ENCODE measurements around the gene TEX11.
"Not testable (repeated sequence)": the region's sequence is repeated elsewhere in the genome, so short reads cannot be mapped to it uniquely, and the experiment has no call there.

Gene TEX11

DNA sequence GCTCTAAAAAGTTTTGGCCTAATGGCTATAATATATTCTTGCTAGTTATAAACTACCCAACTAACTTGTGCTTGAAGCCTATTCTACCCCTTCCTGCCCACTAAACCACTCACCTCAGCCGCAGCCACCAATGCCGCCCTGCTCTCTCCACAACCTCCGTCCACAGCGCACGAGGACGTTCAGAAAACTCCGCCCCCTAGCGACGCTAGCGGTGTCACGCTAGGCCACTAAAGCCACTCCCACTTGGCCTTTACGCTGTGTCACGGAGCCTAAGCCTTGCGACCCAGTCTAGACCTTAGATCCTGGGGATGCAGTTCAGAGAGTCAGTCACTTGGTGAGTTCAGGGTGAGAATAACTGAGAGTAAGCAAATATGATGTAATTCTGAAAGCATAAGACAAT is at the start of gene TEX11:
TSS of gene TEX11 (minus strand) at position 171 of the 400 bp plus-strand sequence. CDS start 922 bp downstream, outside the sequence.
- no peak for DNase-seq (ENCODE audit: low spot score)

DNA sequence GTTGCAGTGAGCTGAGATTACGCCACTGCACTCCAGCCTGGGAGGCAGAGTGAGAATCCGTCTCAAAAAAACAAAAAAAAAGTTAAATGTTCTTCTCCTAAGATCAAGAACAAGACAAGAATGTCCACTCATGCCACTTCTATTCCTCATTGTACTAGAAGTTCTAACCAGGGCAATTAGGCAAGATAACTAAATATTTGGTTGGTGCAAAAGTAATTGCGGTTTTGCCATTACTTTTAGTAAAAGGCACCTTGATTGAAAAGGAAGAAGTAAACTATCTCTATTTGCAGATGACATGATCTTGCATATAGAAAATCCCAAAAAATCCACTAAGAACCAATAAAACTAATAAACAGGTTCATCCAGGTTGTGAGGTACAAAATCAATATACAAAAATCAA is 46.4 kb upstream of the TEX11 start:
- no peak for DNase-seq (ENCODE audit: low spot score)

DNA sequence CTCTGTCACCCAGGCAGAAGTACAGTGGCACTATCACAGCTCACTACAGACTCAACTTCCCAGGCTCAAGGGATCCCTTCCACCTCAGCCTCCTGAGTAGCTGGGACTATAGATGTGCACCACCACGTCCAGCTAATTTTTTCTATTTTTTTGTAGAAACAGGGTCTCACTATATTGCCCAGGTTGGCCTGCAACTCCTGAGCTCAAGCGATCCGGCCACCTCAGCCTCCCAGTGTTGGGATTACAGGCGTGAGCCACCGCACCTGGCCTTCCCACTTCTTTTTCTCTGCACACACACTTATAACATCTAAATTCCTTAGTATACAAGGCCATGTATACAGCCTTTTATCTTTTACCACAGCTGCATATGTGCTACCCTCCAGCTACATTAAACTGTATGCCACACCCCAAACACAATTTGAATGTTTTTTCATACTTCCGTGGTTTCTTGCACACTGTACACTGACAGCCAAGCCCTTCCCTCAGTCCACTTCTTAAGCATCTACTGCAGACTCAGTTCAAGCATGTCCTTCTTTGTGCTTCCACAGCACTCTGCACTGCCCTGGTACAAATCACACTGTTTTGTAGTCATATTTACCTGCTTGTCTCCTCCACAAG is 15.9 kb upstream of the TEX11 start:
- no peak for DNase-seq (ENCODE audit: low spot score)

DNA sequence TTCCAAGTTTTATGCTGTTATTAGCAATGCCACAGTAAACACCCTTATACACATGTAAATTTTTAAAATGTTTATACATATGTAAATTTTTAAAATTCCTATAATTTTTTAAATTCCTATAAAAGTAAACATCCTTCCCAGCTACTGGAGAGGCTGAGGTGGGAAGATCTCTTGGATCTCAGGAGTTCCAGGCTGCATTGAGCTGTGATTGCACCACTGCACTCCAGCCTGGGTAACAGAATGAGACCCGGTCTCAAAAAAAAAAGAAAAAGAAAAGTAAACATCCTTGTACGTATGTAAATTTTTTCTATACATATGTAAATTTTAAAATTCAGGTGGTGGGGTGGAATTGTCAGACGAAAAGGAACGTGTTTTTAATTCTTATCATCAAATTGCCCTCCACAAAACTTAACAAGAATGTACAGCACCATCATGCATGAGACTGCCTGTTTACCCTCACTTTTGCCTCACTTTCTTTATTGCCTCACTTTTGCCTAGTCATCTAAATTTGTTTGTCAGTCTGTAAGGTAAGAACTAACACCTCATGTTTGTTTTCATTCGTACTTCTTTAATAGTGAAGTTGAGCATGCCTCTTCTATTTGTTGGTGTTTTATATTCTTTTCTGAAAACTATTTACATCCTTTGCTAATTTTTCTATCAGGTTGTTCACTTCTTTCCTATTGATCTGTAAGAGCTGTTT is 14.4 kb upstream of the TEX11 start:
- no peak for DNase-seq (ENCODE audit: low spot score)

DNA sequence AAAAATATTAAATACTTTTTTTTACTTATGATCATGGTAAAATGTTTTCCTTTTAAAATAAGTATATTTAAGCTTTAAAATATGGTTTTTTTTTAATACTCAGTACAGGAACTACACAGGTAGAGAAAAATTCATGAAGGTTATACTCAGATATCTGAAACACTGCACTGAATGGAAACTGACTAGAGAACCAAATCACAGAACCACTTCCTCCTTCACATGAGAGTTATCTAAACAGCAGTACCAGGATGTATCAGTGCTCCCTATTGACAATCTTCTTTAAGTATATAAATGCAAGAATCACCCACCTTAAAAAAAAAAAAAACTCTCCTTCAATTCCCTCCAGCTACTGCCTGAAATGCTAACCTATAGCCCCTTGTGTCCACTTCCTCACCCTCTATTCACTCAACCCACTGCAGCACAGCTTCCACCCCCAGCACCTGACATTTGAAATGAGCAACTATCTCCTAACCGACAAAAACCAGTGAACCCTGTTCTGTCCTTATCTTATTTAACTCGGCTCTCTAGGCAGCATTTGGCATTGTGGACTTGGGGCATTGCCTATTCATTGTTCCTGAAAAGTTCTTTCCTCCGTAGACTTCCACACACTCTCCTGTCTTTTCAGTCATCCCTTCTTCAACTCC is 13.3 kb upstream of the TEX11 start:
- DNase-seq (ENCODE audit: low spot score) = no peak

DNA sequence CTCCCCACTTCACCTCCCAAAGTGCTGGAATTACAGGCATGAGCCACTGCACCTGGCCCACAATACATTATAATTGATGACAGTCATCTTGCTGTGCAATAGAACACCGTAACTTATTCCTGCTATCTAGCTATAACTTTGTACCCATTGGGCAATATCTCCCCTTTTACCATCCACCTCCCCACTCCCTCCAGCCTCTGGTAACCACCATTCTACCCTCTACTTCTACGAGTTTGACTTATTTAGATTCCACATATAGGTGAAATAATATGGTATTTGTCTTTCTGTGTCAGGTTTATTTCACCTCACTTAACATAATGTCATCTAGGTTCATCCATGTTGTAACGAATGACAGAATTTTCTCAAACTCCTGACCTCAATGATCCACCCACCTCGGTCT is 8.2 kb upstream of the TEX11 start:
- no peak for DNase-seq (ENCODE audit: low spot score)

DNA sequence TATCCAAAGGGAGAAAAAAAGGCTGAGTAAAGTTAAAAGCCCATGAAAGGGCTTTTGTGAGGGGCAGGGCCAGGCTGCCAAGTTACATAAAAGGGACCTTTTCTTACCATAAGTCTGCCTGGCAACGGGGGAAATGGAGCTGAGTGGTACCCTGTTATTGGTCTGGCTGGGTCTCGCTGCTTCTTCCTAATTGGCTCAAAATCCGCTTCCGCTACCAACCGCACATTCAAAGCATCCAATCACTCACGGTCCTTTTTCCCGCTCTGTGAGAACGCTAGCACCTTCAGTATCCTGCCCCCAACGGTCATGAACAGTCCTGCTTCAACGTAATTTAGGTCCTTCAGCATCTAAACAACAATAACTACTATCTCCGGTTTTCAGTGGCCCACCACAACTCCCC is 611 bp downstream of the TEX11 start:
- no peak for DNase-seq (ENCODE audit: low spot score)

DNA sequence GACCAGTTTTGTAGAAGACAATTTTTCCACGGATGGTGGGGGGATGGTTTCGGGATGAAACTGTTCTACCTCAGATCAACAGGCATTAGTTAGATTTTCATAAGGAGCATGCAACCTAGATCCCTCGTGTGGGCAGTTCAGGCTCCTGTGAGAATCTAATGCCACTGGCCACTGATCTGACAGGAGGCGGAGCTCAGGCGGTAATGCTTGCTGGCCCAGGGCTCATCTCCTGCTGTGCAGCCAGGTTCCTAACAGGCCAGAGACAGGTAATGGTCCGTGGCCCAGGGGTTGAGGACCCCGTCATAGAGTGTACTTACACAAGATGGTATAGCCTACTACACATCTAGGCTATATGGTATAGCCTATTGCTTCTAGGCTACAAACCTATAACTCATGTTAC is 7.0 kb downstream of the TEX11 start:
- no peak for DNase-seq (ENCODE audit: low spot score)

DNA sequence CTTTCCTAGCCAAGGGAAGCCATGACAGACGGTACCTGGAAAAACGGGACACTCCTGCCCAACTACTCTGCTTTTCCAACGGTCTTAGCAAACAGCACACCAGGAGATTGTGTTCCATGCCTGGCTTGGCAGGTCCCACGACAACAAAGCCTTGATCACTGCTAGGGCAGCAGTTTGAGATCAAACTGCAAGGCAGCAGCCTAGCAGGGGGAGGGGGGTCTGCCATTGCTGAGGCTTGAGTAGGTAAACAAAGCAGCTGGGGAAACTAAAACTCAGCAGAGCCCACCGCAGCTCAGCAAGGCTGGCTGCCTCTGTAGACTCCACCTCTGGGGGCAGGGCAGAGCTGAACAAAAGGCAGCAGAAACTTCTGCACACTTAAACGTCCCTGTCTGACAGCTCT is 18.1 kb downstream of the TEX11 start:
- not testable (repeated sequence) for DNase-seq (ENCODE audit: low spot score)

DNA sequence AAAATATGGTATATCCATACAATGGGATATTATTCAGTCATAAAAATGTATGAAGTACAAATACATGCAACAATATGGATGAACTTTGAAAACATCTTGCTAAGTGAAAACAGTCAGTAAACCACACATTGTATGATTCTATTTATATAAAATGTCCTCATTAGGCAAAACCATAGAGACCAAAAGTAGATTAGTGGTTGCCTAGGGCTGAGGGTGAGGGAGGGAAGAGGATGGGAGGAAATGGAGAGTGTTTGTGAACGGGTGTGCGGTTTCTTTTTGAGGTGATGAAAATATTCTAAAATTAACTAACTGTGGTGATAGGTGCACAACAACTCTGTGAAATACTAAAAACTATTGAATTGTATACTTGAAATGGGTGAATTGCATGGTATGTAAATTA is 29.6 kb downstream of the TEX11 start:
- no peak for DNase-seq (ENCODE audit: low spot score)

DNA sequence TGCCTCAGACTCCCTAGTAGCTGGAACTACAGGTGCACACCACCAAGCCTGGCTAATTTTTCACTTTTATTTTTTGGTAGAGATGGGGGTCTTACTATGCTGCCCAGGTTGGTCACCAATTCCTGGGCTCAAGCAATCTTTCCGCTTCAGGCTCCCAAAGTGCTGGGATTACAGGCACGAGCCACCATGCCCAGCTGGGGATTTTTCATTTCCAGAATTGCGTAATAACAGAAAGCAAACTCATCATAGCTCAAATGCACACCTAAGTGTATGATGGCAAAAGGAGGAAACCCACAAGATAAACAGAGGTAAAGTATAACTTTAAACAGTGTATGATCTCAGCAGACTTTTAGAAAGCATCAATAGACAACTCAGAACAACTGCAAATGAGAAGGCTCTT is 56.2 kb downstream of the TEX11 start:
- no peak for DNase-seq (ENCODE audit: low spot score)

DNA sequence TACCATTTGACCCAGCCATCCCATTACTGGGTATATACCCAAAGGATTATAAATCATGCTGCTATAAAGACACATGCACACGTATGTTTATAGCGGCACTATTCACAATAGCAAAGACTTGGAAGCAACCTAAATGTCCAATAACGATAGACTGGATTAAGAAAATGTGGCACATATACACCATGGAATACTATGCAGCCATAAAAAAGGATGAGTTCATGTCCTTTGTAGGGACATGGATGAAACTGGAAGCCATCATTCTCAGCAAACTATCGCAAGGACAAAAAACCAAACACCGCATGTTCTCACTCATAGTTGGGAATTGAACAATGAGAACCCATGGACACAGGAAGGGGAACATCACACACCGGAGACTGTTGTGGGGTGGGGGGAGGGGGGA is 64.4 kb downstream of the TEX11 start:
- DNase-seq (ENCODE audit: low spot score) = not testable (repeated sequence)

DNA sequence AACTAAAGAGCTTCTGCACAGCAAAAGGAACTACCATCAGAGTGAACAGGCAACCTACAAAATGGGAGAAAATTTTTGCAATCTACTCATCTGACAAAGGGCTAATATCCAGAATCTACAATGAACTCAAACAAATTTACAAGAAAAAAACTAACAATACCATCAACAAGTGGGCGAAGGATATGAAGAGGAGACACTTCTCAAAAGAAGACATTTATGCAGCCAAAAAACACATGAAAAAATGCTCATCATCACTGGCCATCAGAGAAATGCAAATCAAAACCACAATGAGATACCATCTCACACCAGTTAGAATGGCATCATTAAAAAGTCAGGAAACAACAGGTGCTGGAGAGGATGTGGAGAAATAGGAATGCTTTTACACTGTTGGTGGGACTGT is 64.9 kb downstream of the TEX11 start:
- not testable (repeated sequence) for DNase-seq (ENCODE audit: low spot score)

DNA sequence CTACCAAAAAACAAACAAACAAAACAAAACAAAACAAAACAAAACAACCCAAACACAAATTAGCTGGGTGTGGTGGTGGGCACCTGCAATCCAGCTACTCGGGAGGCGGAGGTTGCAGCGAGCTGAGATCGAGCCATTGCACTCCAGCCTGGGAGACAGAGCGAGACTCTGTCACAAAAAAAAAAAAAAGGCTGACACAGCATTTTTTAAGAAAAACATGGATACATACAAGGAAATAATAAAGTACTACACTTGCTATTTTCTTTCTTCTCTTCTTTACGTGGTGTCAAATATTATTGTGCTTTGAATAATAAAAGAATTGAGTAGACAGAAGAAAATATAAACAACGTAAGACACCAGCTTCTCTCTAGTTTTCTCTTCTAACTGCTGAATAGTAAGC is 73.9 kb downstream of the TEX11 start:
- no peak for DNase-seq (ENCODE audit: low spot score)

DNA sequence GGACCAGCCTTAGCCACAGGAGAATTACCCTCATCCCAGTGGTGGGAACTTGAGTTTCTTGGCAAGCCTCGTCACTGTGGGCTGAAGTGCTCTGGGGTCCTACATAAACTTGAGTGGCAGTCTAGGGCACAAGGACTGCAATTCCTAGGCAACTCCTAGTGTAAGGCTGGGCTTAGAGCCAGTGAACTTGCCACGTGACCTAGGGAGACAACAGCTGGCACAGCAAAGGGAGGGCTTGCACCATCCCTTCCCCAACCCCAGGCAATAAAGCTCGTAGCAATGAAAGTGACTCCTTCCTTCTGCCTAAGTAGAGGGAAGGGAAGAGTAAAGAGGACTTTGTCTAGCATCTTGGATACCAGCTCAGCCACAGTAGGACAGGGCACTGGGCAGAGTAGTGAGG is 81.8 kb downstream of the TEX11 start:
- DNase-seq (ENCODE audit: low spot score) = no peak

DNA sequence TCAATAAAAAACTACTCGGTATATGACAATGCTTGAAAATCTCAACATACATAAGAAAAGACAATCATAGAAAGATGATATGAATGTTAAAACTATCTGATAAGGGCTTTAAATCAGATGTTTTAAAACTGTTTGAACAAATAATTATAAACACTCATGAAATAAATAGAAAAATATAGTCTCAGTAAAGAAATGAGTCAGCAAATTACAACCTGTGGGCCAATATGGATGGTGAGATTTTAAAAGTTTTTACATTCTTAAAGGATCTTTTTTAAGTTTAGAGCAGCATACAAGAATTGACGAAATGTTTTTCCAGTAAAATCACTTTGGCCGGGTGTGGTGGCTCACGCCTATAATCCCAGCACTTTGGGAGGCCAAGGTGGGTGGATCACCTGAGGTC is 83.1 kb downstream of the TEX11 start:
- DNase-seq (ENCODE audit: low spot score) = no peak

DNA sequence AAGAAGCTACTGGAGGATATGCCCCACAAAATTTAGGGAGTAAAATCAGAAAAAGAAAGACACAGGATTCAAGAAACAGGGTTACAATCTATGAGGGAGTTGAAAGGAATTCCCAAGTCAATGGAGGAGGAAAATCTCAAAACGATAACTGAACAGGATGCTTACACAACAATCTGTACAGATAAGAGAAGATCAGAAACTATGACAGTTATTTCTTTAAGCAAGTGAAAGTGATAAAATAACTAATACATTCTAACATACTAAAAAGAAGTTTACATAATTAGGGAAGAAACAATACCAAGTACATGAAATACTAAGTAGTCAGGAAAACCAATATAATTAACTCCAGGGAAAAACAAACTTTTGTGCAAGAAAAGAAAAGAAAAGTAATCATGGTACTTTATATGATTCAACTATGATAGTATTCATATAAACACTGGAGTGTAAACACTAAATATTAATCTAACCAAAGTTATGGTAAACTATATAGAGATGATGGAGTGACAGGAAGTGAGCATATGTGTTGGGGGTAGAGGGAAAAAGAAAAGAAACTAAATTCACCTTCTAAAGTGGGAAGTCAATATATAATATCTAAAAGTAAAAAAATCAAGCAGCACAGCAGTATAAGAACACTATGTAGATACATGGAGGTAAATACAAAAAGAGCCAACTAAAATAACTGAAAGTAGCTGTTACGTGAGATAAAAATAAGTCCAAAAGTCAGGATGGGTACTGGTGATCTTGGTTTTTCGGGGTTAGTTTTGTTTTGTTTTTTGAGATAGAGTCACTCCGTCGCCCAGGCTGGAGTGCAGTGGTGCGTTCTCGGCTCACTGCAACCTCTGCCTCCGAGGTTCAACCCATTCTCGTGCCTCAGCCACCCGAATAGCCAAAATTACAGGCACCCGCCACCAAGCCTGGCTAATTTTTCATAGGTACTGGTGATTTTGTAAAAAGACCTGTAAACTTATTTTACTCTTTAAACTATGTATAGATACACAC is 99.3 kb downstream of the TEX11 start:
- DNase-seq (ENCODE audit: low spot score) = no peak

DNA sequence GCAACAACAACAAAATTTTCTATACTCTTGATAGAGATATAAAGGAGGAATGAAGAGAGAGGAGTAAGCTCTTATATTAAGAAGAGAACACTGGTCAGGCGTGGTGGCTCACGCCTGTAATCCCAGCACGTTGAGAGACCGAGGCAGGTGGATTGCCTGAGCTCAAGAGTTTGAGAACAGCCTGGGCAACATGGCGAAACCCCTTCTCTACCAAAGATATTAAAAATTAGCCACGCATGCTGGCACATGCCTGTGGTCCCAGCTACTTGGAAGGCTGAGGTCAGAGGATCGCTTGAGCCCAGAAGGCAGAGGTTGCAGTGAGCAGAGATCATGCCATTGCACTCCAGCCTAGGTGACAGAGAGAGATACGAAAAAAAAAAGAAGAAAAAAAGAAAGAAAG is 102.4 kb downstream of the TEX11 start:
- no peak for DNase-seq (ENCODE audit: low spot score)

DNA sequence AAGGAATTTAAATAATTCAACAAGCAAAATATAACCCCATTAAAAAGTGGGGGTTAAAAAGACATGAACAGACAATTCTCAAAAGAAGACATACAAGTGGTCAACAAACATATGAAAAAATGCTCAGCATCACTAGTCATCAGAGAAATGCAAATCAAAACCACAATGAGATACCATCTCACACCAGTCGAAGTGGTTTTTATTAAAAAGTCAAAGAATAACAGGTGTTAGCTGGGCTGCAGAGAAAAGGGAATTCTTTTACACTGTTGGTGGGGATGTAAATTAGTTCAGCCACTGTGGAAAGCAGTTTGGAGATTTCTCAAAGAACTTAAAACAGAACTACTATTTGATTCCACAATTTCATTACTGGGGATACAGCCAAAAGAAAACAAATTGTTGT is 111.8 kb downstream of the TEX11 start:
- DNase-seq (ENCODE audit: low spot score) = not testable (repeated sequence)

DNA sequence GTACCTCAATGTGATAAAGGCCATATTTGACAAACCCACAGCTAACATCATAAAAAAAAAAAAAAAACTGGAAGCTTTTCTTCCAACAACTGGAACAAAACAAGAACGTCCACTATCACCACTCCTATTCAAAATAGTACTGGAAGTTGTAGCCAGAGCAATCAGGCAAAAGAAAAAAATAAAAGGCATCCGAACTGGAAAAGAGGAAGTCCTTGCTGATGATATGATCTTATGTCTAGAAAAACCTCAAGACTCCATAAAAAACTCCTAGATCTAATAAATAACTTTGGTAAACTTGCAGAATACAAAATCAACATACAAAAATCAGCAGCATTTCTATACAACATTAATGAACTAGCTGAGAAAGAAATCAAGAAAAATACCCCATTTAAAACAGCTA is 134.3 kb downstream of the TEX11 start:
- no peak for DNase-seq (ENCODE audit: low spot score)

DNA sequence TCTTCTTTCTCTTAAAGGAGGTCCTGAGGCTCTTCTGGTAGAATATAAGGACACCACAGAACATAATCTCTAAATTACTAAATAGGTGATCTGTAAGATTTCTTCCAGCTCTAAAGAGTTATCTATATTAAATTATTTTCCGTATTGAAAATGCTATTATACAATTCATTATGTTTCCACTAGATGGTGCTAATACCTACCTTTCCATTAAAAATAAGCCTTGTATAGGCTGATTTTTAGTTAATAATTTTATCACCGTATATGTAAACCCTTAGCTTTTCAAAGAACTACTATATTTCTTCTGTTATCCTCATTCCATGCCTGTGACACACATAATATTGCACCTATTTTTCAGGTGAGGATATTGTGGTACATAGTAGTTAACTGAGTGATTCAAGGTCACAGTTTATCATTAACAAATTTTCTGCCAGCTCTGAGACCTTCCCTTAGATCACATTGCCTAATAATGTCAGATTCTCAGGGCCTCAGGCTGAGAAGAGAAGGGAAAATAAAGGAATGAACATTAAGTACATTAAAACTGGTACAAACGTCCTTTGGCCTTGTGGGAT is 138.8 kb downstream of the TEX11 start:
- no peak for DNase-seq (ENCODE audit: low spot score)

DNA sequence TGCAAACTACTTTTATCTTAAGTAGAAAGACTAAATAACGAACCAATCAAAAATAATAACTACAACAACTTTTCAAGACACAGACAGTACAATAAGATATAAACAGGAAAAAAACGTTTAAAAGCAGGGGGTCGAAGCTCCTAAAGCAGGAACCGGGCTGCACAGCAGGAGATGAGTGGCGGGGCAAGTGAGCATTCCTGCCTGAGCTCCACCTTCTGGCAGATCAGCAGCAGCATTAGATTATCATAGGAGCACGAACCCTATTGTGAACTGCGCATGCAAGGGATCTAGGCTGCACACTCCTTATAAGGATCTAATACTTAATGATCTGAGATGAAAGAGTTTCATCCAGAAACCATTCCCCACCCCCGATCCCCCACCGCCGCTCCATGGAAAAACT is 146.2 kb downstream of the TEX11 start:
- no peak for DNase-seq (ENCODE audit: low spot score)
